Measurements from ENCODE around the gene EIF3F.
"Not testable (repeated sequence)": the region's sequence is repeated elsewhere in the genome, so short reads cannot be mapped to it uniquely, and the experiment has no call there.

Gene EIF3F

GRCh38 chr11:7987560-7987883 lies 385 bp downstream of the EIF3F start:
- not testable (repeated sequence) for DNase-seq (ENCODE audit: low read depth)

- no peak for DNase-seq (ENCODE audit: low read depth)
Observed at GRCh38 chr11:7994581-7995278, 7.6 kb downstream of the EIF3F start.

GRCh38 chr11:7999795-8000194 lies 12.7 kb downstream of the EIF3F start:
- no peak for DNase-seq (ENCODE audit: low read depth)

- no peak for DNase-seq (ENCODE audit: low read depth)
Observed at GRCh38 chr11:8000390-8000789, 13.3 kb downstream of the EIF3F start.

GRCh38 chr11:8002676-8003075 lies 15.5 kb downstream of the EIF3F start:
- DNase-seq (ENCODE audit: low read depth), result no peak

GRCh38 chr11:8003187-8003586 lies 16.1 kb downstream of the EIF3F start:
- no peak for DNase-seq (ENCODE audit: low read depth)

GRCh38 chr11:8004008-8004407 lies 16.9 kb downstream of the EIF3F start:
- no peak for DNase-seq (ENCODE audit: low read depth)

GRCh38 chr11:8005556-8005955 lies 18.4 kb downstream of the EIF3F start:
- no peak for DNase-seq (ENCODE audit: low read depth)

- DNase-seq (ENCODE audit: low read depth), result peak; percentile 79
Observed at GRCh38 chr11:8006349-8006977, 19.3 kb downstream of the EIF3F start.

GRCh38 chr11:8008212-8008611 lies 21.1 kb downstream of the EIF3F start:
- no peak for DNase-seq (ENCODE audit: low read depth)

GRCh38 chr11:8009856-8010255 lies 22.7 kb downstream of the EIF3F start:
- DNase-seq (ENCODE audit: low read depth), result no peak

GRCh38 chr11:8011371-8011770 lies 24.2 kb downstream of the EIF3F start:
- DNase-seq (ENCODE audit: low read depth), result no peak

GRCh38 chr11:8011981-8012444 lies 24.9 kb downstream of the EIF3F start:
- peak; percentile 93 for DNase-seq (ENCODE audit: low read depth)

GRCh38 chr11:8013833-8014232 lies 26.7 kb downstream of the EIF3F start:
- DNase-seq (ENCODE audit: low read depth), result no peak

- DNase-seq (ENCODE audit: low read depth), result peak; percentile 53
Observed at GRCh38 chr11:8015753-8016239, 28.7 kb downstream of the EIF3F start.

- DNase-seq (ENCODE audit: low read depth), result peak; percentile 20
Observed at GRCh38 chr11:8016440-8016839, 29.3 kb downstream of the EIF3F start.

GRCh38 chr11:8017071-8017470 lies 29.9 kb downstream of the EIF3F start:
- no peak for DNase-seq (ENCODE audit: low read depth)

- no peak for DNase-seq (ENCODE audit: low read depth)
Observed at GRCh38 chr11:8017894-8018483, 30.9 kb downstream of the EIF3F start.

GRCh38 chr11:8018484-8019313 lies 31.6 kb downstream of the EIF3F start:
- peak; percentile 72 for DNase-seq (ENCODE audit: low read depth)

- peak; percentile 46 for DNase-seq (ENCODE audit: low read depth)
Observed at GRCh38 chr11:8019314-8020243, 32.4 kb downstream of the EIF3F start.

- no peak for DNase-seq (ENCODE audit: low read depth)
Observed at GRCh38 chr11:8020244-8020597, 33.1 kb downstream of the EIF3F start.

All from ELR (cell line).